Measurements from ENCODE around the gene KIAA1328. TPM values are rescaled to one million over a fixed set of nuclear protein-coding genes. Genes with fewer than 3 reads are reported as not detected.

Gene KIAA1328
- polyA plus RNA-seq, 1 donor (not counting 4 experiments of a cell fraction or from before 2014, with no cell fraction given), result 5.5 TPM

DNA sequence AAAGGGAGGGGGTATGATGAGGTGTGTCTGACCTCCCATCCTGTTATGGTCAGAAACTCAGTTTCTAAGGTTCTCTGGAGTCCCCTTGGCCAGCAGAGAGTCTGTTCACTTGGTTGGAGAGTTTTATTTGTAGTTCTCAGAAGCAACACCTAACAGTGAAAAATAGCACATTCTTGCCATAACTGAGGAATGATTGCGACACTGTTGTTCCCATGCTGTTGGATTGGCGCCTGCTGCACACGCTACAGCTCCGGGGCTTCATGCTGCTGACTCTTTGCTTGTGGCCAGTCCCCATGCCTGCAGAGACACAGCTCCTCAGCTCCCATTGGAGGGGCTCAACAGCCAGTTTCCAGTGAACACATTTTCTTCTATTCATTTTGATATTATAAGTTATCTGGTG, 42.2 kb upstream of the KIAA1328 start:
- Histone ChIP-seq H3K9me1 (ENCODE audit: control insufficient read depth, extremely low read depth, insufficient read depth, low read length) (no peaks in the 10 kb centered on the region), H3K4me2 (ENCODE audit: control insufficient read depth, extremely low read depth, insufficient read depth, low read depth, low read length) (no peak overlapping the region), H4K20me1 (ENCODE audit: control insufficient read depth, extremely low read depth, insufficient read depth, low read length) (no peaks in the 10 kb centered on the region), H3K27me3 (ENCODE audit: control insufficient read depth, extremely low read depth, insufficient read depth, low read length) (no peaks in the 10 kb centered on the region), H3K27ac (ENCODE audit: control insufficient read depth, insufficient read depth, low read length) (no peak overlapping the region), H3K79me2 (ENCODE audit: control insufficient read depth, insufficient read depth, low read length) (no peaks in the 10 kb centered on the region), H3K4me1 (ENCODE audit: control insufficient read depth, extremely low read depth, insufficient read depth, low read length) (peaks cover 16% of the 10 kb centered on the region), H3K36me3 (ENCODE audit: control insufficient read depth in 2 of 2, extremely low read depth in 1 of 2, insufficient read depth in 2 of 2, low read length in 2 of 2) (peaks cover 0 to 3% of the 10 kb centered on the region in 2 experiments), H2AFZ (ENCODE audit: control insufficient read depth, low read length) (no peak overlapping the region), H3K9ac (ENCODE audit: control insufficient read depth, extremely low read depth, insufficient read depth, low read length) (no peak overlapping the region), H3K4me3 (ENCODE audit: control insufficient read depth in 2 of 3, extremely low read depth in 1 of 3, insufficient read depth in 2 of 3, low read depth in 1 of 3, low read length in 3 of 3) (no peak overlapping the region), H3K9me3 (ENCODE audit: control insufficient read depth, low read depth, low read length) (no peaks in the 10 kb centered on the region)
- FAIRE-seq (no peak), DNase-seq (ENCODE audit: low read depth, low spot score) (no peak)
- TF ChIP-seq EZH2 (IDR thresholded peaks at IDR 0.05; ENCODE audit: low read length), result no peak
- TF ChIP-seq, protein P1, sequence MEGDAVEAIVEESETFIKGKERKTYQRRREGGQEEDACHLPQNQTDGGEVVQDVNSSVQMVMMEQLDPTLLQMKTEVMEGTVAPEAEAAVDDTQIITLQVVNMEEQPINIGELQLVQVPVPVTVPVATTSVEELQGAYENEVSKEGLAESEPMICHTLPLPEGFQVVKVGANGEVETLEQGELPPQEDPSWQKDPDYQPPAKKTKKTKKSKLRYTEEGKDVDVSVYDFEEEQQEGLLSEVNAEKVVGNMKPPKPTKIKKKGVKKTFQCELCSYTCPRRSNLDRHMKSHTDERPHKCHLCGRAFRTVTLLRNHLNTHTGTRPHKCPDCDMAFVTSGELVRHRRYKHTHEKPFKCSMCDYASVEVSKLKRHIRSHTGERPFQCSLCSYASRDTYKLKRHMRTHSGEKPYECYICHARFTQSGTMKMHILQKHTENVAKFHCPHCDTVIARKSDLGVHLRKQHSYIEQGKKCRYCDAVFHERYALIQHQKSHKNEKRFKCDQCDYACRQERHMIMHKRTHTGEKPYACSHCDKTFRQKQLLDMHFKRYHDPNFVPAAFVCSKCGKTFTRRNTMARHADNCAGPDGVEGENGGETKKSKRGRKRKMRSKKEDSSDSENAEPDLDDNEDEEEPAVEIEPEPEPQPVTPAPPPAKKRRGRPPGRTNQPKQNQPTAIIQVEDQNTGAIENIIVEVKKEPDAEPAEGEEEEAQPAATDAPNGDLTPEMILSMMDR (optimal IDR thresholded peaks at IDR 0.05 in 1 of 3, IDR thresholded peaks at IDR 0.05 in 1 of 3, conservative IDR thresholded peaks at IDR 0.05 in 1 of 3; ENCODE audit: extremely low read depth in 1 of 3, insufficient read depth in 2 of 3, low read length in 3 of 3), result no peak
- dilution Hi-C loops (cut with MboI; ENCODE audit: extremely low pct_ligation_motif_present, low sequenced_read_pairs), result no loop called here

DNA sequence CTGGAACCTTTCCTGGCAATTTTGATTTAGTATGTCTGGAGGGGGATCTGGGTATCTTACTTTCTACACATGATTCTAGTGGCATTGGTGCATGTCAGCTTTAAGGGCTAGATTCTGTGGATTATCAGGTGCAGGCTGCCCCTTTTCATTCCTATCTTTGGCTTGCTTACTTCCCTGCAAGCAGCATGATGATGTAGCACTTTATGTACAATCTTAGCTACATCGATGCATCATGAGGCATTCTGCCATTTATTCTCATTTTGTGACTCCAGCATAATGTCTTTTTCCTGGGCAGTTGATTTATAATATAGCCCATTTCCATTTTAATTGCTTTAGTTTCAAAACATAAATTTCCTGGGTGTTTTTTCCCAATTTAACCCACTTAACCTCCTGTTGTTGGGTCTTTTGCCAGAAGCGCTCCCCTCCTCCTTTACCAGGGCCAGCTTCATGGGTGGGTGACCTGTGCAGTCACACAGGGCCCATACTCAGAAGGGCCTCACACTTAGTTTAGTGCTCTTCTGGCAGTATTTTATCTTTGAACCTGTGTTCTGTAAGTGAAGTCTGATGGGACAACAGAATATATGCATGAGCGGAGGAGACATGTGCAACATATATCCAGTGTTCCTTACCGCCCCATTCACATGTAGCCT, 36.2 kb upstream of the KIAA1328 start:
- no peak for FAIRE-seq
- Histone ChIP-seq H3K9me3 (ENCODE audit: control insufficient read depth, low read depth, low read length) (no peaks in the 10 kb centered on the region), H3K4me2 (ENCODE audit: control insufficient read depth, extremely low read depth, insufficient read depth, low read depth, low read length) (no peak overlapping the region), H3K79me2 (ENCODE audit: control insufficient read depth, insufficient read depth, low read length) (no peaks in the 10 kb centered on the region), H3K9me1 (ENCODE audit: control insufficient read depth, extremely low read depth, insufficient read depth, low read length) (no peaks in the 10 kb centered on the region), H3K27me3 (ENCODE audit: control insufficient read depth, extremely low read depth, insufficient read depth, low read length) (no peaks in the 10 kb centered on the region), H2AFZ (ENCODE audit: control insufficient read depth, low read length) (no peak overlapping the region), H3K27ac (ENCODE audit: control insufficient read depth, insufficient read depth, low read length) (no peak overlapping the region), H3K36me3 (ENCODE audit: control insufficient read depth in 2 of 2, extremely low read depth in 1 of 2, insufficient read depth in 2 of 2, low read length in 2 of 2) (peaks cover 6 to 17% of the 10 kb centered on the region in 2 experiments), H3K4me1 (ENCODE audit: control insufficient read depth, extremely low read depth, insufficient read depth, low read length) (no peaks in the 10 kb centered on the region), H3K9ac (ENCODE audit: control insufficient read depth, extremely low read depth, insufficient read depth, low read length) (no peak overlapping the region), H3K4me3 (ENCODE audit: control insufficient read depth in 2 of 3, extremely low read depth in 1 of 3, insufficient read depth in 2 of 3, low read depth in 1 of 3, low read length in 3 of 3) (no peak overlapping the region), H4K20me1 (ENCODE audit: control insufficient read depth, extremely low read depth, insufficient read depth, low read length) (no peaks in the 10 kb centered on the region)
- DNase-seq (ENCODE audit: low read depth, low spot score), result no peak
- dilution Hi-C loops (cut with MboI; ENCODE audit: extremely low pct_ligation_motif_present, low sequenced_read_pairs), result no loop called here
- TF ChIP-seq, protein P1 (optimal IDR thresholded peaks at IDR 0.05 in 1 of 3, IDR thresholded peaks at IDR 0.05 in 1 of 3, conservative IDR thresholded peaks at IDR 0.05 in 1 of 3; ENCODE audit: extremely low read depth in 1 of 3, insufficient read depth in 2 of 3, low read length in 3 of 3), result no peak
- TF ChIP-seq EZH2 (IDR thresholded peaks at IDR 0.05; ENCODE audit: low read length), result no peak
